Activated effector memory CD4-positive, alpha-beta T cell treated with anti-CD3 and anti-CD28 coated beads, Interleukin-2, amount 50 U/mL, for 16 hours (primary cell): ENCODE measurements around the gene SLC29A1.
A peak's percentile ranks its signal among the peaks of the same experiment; 100 is the strongest.

ENCODE experiments used
- DNase-seq: peaks from one replicate; pipeline ENCODE4 v3.0.0-alpha.2; 2020

SLC29A1 gene

DNA sequence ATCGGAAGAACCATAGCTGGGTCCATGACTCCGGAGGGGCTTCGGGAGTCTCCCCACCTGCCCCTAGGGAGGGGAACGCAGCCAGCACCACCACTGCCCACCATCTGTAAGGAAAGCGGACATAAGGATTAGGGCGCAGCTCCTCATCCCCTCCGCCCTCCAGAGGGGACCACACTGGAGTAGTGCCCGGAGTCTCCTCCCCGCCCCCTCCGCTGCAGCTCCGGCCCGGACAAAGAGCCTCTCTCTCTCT lies 33.3 kb downstream of the SLC29A1 start:
- no peak for DNase-seq

DNA sequence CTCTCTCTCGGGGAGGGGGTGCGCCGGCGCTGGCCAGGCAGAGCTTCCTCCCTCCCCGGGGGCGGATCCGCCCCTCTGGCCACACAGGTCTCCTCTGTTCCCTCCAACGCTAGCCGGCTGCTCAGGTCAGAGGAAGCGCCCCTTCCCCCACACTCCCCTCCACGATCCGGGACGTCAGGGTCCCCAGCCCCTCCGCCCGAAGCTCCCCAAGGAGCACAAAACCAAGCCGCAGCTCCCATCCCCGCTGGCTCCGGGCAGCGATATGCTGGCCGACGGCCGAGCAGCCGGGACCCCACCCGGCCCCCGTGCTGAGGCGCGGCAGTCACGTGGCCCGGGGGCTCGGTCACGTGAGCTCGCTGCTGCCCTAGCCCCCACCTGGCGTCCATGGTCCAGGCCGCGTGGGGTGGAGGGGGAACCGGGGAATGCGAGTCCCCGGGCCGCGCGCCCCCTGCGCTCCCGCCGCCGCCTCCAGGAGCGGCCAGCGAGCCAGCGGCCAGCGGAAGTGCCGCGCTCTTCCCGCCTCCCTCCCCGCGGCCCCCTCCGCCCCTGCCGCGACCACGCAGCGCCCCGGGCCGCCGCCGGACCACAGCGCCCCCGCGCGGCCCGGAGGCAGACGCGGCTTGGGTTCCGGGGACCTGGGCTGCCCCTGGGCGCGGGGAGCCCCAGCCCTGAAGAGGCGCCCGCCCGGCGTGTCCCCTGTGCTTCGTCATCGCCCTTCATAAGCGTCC lies 33.8 kb downstream of the SLC29A1 start, which contains the start of gene SLC35B2:
SLC35B2 (minus strand) TSS at position 504 of the 728 bp plus-strand sequence; CDS start at position 386, 118 bp downstream.
- peak; percentile 88 for DNase-seq

DNA sequence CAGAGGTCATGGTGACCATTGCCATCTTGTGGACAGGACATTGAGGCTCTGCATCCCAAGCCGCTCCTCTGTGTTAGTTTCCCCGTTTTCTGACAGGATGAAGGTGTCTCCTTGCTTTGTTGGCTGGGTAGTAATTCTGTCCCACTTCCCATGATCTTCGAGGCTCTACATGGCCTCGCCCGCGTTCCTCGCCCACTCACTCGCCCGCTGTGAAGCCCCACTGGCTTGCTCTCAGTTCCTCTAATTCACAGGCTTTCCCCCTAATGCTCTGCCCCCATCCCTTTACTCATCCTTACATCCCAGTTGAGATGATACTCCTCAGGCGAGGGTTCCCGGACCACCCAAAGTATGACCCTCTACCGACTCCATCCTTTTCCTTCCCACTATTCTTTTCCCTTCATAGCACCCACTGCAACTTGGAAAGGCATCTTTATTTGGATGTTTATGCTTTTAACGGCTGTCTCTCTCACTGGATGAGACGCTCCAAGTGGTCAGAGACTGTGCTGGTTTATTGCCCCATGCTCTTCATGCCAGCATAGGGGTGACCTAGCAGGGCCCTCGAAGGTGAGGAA lies 34.4 kb downstream of the SLC29A1 start:
- DNase-seq, result no peak

DNA sequence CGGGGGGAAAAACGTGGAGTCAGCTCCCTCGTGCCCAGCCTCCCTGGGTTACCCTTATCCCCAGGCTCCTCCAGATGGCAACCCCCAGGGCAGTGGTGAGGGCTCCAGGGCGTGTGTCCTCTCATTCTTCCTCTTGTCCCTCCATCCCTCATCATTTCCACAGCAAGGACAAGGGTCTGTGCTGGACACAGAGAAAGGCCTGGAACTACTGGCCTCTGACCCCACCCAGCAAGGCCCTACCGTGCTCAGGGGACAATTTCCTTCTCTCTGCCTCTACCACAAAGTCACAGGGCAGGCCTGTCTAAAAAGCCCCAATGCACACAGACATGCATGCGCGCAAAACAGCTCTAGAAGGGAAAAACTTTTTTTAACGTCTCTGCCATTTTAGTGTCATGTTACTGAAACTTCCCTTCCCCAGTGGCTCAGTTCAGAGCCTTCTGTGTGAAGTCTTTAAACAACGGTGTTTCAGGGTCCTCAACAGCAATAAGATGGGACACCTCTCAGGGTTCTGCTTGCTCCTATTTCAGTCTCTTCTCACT lies 35.0 kb downstream of the SLC29A1 start:
- DNase-seq, result no peak

DNA sequence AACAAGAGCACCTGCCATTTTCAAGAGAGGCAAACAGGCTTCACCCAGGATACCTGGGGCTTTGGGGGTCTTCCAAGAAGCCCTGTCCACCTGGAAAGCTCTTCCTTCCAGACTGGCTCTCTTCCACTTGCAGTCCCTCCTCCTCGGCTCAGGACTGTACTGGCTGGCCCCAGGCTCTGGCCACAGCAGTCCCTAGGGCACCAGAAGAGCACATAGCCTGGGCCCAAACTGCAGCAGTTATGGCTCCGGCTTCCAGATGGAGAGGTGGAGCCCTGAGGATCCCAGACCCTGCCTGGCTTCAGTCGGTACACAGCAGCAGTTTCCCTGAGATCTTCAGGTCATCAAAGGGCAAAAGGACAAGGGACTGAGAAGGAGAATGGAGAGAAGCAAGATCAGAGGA lies 35.5 kb downstream of the SLC29A1 start:
- no peak for DNase-seq

DNA sequence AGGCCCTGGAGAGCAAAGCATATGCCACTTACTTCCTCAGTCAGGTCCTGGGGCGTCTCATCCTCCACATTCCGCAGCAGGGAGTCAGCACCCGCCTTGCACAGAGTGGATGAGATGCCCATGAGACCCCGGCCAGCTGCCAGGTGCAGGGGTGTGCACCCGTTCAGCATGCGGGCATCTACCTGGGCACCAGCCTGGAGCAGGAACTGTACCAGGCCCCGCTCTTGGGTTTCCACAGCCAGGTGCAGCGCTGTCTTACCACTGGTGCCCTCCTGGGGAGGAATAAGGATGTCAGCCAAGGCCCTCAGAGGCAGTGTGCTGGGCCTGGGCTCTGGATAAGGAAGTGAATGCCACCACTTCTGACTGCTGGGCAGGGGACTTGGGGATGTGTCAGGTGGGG lies 36.6 kb downstream of the SLC29A1 start:
- DNase-seq, result no peak

DNA sequence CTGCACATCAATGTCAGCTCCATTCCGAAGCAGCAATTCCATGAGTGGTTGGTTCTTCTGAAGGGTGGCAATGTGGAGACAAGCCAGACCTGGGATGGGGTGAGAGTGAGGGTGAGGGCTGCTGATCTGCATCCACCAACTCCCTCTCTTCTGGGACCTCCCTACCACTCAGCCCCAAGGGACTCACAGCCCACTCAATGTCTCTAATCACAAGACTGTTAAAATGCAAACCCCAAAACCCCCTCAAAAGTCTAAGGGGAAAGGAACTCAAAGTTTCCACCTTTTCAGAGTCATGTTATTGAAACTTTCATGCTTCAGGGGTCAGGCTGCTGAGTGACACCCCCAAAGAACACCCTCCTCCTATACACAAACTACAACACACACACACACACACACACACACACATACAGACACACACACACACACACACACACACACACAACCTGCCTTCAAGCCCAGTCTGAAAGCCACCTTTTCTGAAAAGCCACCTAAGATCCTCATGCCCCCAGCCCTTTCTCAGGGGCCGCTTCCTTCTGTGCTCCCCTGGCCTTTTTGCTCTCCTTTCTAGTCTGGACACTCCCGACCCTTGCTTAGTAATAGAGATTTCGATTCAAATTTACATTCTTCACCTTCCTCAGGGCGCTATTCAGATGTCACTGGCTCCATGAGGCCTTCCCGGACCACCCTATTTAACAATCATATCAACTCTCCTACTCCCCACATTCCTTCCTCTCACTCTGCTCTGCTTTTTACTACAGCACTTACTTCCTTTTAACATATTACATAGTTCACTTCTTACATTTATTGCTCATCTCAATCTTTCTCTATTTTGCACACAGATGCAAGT lies 37.3 kb downstream of the SLC29A1 start:
- DNase-seq, result no peak

DNA sequence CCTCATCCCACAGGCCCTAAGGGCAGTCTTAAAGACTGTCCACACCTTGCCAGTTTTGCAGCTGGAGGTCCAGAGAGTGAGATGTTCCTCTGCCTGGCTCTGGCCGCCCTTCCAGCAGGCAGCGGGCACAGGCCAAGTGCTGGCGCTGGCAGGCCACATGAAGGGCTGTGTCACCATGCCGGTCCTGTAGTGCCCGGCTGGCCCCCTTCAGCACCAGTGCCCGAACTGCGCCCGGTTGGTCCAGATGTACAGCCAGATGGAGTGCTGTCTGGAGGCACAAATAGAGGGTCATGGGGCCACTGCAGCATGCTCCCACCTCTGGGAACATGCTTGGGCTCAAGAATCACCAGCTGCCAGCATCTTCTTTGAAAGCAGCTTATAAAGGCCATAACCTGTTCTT lies 38.2 kb downstream of the SLC29A1 start:
- no peak for DNase-seq

DNA sequence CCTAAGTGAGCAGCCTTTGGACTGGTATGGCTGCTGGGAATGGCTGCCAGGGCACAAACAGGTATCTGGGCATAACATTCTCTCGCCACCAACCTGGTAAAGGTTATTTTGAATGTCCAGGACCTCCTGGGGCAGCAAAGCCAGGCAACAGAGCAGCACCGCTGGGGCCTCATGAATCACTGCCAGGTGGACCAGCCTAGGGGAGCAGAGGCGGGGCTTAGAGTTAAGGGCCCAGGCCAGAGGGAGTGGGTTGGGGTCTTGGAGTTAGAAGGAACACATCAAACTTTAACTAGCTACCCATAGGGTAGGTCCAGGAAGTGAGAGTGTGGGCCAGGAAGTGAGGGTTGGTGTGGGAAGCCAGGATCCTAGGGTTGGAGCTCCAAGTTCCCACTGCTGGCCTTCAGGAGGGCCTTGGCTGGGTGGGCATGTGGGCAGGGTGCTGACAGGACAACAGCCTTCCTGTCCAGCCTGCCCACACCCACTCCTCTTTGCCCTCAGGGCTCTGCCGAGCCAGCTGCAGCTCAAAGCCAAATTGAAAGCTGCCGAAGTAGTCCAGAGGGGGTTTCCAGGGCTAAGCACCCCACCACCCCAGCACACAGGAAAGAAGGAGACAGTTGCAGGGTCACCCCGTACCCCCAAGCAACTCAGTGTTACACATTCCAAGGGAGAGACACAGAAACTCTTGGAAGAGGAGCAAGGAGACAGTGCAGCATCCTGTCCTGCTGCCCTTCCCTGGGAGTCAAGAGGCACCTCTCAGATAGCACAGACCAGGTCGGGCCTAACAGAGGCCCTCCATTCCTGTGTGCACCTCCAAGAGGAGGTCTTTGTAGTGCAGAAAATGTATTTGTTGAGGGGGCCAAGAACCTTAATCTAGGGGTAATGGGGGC lies 39.3 kb downstream of the SLC29A1 start:
- DNase-seq, result no peak

DNA sequence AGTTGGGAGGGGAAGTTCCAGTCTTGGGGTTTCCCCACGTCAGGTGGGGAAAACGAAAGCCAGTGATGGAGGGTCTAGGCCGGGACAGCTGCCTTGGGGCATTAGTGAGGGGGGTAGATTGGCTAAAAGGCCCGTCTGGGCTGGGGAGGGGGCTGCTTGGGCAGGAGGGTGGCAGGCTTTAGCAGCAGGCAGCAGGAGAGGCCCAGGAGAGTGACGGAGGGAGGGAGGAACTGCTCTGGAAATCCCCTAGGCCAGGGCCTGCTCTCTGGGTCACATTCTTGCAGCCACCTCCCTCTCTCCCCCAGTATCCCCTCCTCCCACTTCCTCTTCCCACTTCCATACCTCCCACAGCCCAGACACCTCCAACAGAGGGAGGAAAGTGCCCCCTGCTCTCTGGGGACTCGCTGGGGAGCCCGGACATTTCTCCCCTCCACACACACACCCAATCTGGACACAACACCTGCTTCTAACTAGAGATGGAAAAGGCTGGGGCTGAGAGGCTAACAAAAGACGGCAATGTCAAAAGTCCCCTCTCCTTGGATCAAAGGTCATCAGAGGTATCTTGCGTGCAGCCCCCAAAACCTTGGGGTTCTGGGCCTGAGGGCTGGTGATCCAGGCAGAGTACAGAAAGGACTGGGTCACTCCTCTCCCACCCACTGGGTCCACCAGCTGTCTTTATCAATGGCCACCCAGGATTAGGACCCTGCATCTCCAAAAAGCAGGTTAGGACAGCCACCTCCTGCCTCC lies 40.1 kb downstream of the SLC29A1 start:
- peak; percentile 82 for DNase-seq

DNA sequence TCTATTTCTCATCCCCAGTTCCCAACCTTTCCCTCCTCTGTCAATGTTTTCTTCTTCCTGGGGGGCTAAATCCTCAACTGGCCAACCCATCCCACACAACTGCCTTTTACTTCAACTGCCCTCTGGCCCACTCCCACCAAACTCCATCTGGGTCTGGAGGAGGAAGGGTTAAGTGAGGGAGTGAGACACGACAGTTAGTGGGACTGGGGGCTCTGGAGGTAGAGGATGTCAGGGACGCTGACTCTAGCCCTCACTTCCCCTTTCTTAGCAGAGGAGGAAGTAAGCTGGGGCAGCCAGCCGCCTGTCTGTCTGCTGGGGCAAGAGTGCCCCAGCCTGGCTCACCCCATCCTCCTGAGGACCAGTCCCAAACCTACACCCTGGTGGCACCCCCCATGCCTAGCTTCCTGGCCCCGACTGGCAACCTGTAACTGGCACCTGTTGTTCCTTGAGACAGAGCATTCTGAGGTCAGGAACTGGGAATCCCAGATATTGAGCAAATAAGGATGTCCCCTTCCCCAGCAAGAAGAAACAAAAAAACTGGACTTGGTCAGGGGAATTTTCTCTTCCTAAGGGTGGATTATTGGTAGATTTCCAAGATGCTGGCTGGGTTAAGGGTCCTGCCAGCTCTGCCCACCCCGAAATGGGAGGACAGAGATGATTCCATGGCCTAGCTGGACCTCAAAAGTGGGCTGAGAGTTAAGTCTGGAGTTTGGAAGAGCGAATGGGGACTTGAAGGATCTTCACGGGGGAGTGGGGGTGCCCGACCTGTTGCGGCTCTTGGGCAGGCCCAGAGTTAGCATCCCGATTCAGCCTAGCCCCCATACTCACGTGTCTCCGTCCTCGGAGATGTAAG lies 41.0 kb downstream of the SLC29A1 start:
- DNase-seq, result peak; percentile 79

DNA sequence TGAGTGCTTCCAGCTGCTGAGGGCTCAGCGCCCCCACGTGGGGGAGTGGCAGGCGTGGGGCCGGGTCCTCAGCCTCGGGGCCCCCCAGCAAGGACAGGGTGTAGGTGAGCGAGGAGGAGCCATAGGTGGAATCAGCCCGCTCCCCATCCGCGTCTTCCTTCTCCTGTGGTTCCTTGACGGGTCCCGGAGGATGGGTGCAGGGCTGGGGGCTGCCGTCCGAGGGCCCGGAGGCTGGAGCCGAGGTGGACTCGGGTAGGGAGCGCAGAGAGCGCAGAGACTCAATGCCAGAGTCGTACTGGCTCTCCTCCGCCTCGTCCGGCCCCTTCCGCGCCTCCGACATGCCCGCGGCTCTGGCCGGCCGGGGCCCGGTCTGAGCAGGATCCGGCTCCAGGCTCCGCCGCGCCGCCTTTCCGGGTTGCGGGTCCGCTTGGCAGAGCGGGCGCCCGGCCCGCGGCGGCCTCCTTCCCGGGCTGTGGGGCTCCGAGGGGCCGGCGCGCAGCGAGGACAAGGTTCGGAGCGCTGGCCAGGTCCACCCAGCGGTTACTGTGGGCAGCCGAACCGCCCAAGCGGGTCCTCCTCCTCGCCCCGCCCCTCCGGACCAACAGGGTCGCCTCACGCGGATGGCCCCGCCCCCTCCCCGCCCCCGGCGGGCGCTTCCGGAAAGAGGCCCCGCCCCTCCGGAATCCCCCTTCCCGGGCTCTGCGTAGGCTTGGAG lies 41.8 kb downstream of the SLC29A1 start, which contains the start of gene NFKBIE:
NFKBIE (minus strand) TSS at position 545 of the 715 bp plus-strand sequence; CDS start at position 340, 205 bp downstream.
- DNase-seq, result peak; percentile 99

DNA sequence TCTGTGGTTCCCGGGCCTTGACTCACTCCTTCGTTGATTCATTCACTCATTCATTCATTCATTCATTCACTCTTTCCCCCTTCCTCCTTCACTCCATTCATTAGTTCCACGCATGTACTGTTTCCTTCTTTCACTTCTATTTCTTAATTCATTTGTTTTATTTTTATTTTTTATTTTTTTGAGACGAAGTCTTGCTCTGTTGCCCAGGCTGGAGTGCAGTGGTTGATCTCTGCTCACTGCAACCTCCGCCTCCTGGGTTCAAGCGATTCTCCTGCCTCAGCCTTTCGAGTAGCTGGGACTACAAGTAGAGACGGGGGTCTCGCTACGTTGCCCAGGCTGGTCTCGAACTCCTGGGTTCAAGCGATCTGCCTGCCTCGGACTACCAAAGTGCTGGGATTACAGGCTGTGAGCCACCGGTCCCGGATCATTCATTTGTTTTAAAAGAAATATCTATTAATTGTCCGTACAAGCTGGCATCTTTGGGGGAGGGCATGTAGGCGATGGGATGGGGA lies 42.4 kb downstream of the SLC29A1 start:
- DNase-seq, result no peak

DNA sequence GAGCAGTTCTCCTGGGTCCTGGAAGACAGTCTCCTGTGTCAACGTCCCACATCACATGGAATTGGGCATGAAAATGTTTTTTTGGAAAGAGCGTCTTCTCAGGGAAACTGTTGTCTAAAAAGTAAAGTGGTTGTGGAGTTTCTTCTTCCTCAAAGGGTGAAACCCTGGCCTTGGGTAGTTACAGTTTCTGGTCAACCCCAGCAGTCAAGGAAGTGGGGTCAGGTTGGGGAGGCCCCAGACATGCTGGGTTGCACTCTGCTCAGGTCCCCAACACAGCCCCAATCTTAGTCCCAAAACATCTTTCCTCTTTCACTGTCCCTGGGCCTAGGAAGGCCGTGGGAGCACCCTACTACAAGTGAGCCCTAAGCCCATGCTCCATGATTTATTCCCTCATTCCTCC lies 43.0 kb downstream of the SLC29A1 start:
- no peak for DNase-seq

DNA sequence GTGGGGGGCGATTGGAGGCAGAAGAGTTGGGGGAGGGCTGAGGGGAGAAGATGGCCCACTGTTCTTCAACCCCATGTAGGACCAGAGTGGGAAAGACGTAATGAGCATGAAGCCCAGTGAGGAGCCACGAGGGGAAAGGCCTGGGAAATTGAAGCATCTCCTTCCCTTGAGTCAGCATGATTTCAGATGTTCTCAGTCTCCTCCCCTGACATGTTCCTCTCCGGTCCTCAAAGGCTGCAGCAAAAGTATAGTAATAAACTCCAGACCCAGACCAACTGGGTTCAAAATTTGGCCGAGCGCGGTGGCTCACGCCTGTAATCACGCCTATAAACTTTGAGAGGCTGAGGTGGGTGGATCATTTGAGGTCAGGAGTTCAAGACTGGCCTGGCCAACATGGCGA lies 43.9 kb downstream of the SLC29A1 start:
- DNase-seq, result no peak

DNA sequence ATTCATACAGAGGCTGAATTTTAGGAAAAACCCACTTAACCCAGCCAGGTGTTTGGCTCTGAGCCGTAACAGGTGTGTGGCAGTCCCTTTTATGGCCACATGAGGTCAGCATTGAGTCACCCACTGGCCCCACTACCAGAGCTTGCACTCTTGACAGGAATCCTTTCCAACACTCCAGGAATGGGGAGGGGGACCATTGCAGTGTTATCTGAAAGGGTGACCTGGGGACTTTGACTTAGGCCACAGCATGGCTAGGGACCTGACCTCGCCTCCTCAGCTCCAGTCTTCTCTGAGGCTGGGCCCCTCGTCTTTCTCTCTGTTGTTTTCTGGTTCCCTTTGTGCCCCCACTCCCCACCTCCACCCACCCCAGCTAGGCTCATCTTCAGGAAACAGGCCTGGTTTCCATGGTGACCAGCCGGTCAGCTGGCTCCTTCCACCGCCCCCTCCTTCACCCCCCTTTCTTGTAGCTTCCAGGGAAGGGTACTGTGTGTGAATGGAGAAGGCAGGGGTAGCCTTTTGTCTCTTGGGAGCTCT lies 44.8 kb downstream of the SLC29A1 start:
- peak; percentile 86 for DNase-seq

DNA sequence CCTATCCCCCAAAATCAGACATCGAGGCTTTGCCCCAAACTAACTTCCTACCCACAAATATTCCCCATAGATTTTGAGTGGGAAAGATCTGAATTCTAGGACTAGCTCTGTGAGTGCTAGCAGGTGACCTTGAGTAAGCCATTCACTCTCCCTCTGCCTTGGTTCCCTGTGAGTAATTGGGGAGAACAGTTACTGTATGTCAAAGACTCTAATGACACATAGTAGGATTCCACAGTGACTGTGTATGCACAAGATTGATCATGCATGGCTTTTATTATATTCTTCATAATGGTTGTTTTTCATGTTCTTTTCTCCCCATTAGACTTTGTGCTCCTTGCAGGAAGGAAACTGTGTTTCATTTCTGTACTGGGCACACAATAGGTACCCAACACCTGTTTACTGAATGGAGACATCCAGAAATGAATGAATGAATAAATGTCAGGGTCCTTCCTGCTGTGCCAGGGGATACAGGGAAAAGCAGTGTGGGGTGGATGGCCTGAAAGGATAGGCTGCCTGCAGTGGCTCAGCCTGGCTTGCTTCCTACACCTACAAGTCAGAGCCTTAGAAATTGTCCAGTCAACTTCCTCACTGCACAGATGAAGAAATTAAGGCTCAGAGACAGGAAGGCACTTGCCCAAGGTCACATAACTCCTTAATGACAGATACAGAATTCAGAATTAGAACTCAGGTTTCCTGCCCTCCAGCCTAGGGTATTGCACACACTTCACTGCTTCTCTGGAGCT lies 46.0 kb downstream of the SLC29A1 start:
- DNase-seq, result no peak

DNA sequence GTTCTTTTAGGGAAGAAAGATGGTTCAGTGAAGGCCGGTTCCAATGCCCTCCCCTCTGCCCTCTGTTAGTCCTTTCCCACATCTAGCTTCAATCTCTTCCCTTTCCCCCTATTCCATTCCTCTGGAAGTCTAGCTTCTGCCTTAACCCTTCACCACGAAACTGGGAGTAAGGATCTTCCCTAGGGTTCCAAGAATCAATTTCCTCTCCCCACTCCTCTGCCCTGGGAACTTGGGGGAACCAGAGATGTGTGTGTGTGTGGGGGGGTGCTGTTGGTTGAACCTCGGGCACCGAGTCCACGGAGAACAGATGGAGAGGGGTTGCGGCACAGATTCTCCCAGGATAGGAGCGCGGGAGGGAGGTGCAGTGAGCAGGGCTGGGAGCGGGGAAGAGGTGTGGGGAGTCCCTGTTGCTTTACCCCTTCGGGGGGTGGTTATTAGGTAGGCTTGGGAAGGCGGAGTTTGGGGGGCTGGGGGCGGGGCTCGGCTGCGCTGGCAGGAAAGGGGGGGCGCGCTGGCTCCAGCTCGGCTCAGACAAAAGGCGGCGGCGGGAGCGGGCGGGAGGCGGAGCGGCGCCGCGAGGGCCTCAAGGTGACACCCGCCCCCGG lies 46.6 kb downstream of the SLC29A1 start, which contains the start of gene TMEM151B:
TMEM151B (plus strand) TSS at position 530 of the 605 bp plus-strand sequence. CDS start 293 bp downstream, outside the sequence.
- DNase-seq, result no peak
